Right cardiac atrium (tissue), 5 donors: ENCODE data around the gene KAZN. TPM values are rescaled to one million over a fixed set of nuclear protein-coding genes. Genes with fewer than 3 reads are reported as not detected.
A peak's percentile ranks its signal among the peaks of the same experiment; 100 is the strongest.

Source experiments
- ATAC-seq, 2 donors: fragments of 200-7000 bp; cut with Tn5 transposase; one replicate each; pipeline versions ENCODE4 v1.8.0 to v1.9.1; 2020; ENCODE audit warnings: moderate library complexity in 2 of 2, mild to moderate bottlenecking in 1 of 2
- DNase-seq, 3 donors: peaks; one replicate each; pipeline ENCODE4 v3.0.0-alpha.2; 2020
- H3K27ac ChIP-seq: one replicate; pipeline ENCODE4 v1.5.1; 2013; ENCODE audit warnings: mild to moderate bottlenecking, low read length, control low read depth, moderate library complexity
- H3K27me3 ChIP-seq: one replicate; pipeline ENCODE4 v1.6.1; 2013; ENCODE audit not compliant: control insufficient read depth, insufficient read depth
- H3K4me1 ChIP-seq: one replicate; pipeline ENCODE4 v1.6.1; 2013; ENCODE audit warnings: low read length; ENCODE audit not compliant: control insufficient read depth, insufficient read depth
- H3K4me3 ChIP-seq: one replicate; pipeline ENCODE4 v1.5.1; 2013; ENCODE audit warnings: low read length, control low read depth
- H3K9me3 ChIP-seq: one replicate; pipeline ENCODE4 v1.6.1; 2013; ENCODE audit warnings: low read length; ENCODE audit not compliant: control insufficient read depth
- WGBS: extraction: QIAGEN DNeasy Blood & Tissue Kit; methylation state at CpG from one replicate; pipeline ENCODE4 v1.1.7; 2013; 5-methylcytosine and 5-hydroxymethylcytosine counted together
- intact Hi-C, 4 donors: fragments of 100-400 bp; cut with DNase I; formaldehyde crosslinking; loops; one replicate each; pipeline versions ENCODE4 v1.11.0 to v1.14.0; 2022 to 2023
- polyA plus RNA-seq: library from polyadenylated mRNA; stranded (reverse); fragments of 200-250 nt; gene quantifications from one replicate; pipeline ENCODE4 v1.2.3, GENCODE V29; 2013
- total RNA-seq, 4 donors: library from RNA; stranded (reverse); fragmentation: NEBNext Ultra II Directional; extraction: Animal tissue kit (Norgen Biotek cat#: 25700); gene quantifications; one replicate each; pipeline ENCODE4 v1.2.1, GENCODE V29; 2021
- donor health status: healthy with polysubstance abuse.
- donor health status: DM: no; HTN: yes; CAD: no.
- donor health status: DM: no; HTN: no; CAD: no.
- donor health status: DM: no; HTN: yes; CAD: no; lungs with severe emphysema.
- donor health status: DM: yes; HTN: yes; CAD: no.

KAZN gene
- total and polyA plus RNA-seq, 5 donors = 3.7 to 14.9 (median 12.7) TPM

- H3K4me3 ChIP-seq = no peak overlapping the region
- H3K9me3 ChIP-seq = no peaks in the 10 kb centered on the region
- 92% methylated on average over 10 of the region's 10 CpGs for WGBS
- ATAC-seq (no peak), DNase-seq (no peak)
- no peaks in the 10 kb centered on the region for H3K4me1 ChIP-seq
- intact Hi-C loops = no loop called here
- no peaks in the 10 kb centered on the region for H3K27me3 ChIP-seq
- no peak overlapping the region for H3K27ac ChIP-seq
Observed at GRCh38 chr1:14715266-14715665, 116.8 kb downstream of the KAZN start.

GRCh38 chr1:14715802-14716201, 117.3 kb downstream of the KAZN start:
- Histone ChIP-seq H3K4me1 (no peaks in the 10 kb centered on the region), H3K27me3 (no peaks in the 10 kb centered on the region), H3K9me3 (no peaks in the 10 kb centered on the region), H3K27ac (no peak overlapping the region), H3K4me3 (no peak overlapping the region)
- DNase-seq = no peak
- intact Hi-C loops = no loop called here
- no peak for ATAC-seq
- WGBS = 80% methylated on average over 7 of the region's 7 CpGs

- no peaks in the 10 kb centered on the region for H3K9me3 ChIP-seq
- 82% methylated on average over 5 of the region's 5 CpGs for WGBS
- ATAC-seq = no peak
- H3K4me1 ChIP-seq = no peaks in the 10 kb centered on the region
- DNase-seq = no peak
- H3K27ac ChIP-seq = no peak overlapping the region
- intact Hi-C loops = no loop called here
- H3K4me3 ChIP-seq = no peak overlapping the region
- H3K27me3 ChIP-seq = no peaks in the 10 kb centered on the region
Observed at GRCh38 chr1:14716474-14716873, 118.0 kb downstream of the KAZN start.

- intact Hi-C loops = no loop called here
- DNase-seq (no peak), ATAC-seq (no peak)
- no peak overlapping the region for H3K27ac ChIP-seq
- H3K27me3 ChIP-seq = no peaks in the 10 kb centered on the region
- no peaks in the 10 kb centered on the region for H3K4me1 ChIP-seq
- 90% methylated on average over 7 of the region's 7 CpGs for WGBS
- H3K4me3 ChIP-seq = no peak overlapping the region
- no peaks in the 10 kb centered on the region for H3K9me3 ChIP-seq
Observed at GRCh38 chr1:14718476-14718875, 120.0 kb downstream of the KAZN start.

- Histone ChIP-seq H3K4me1 (no peaks in the 10 kb centered on the region), H3K27ac (no peak overlapping the region), H3K4me3 (no peak overlapping the region), H3K9me3 (no peaks in the 10 kb centered on the region), H3K27me3 (no peaks in the 10 kb centered on the region)
- ATAC-seq = no peak
- DNase-seq = no peak
- intact Hi-C loops = no loop called here
- WGBS = 74% methylated on average over 11 of the region's 11 CpGs
Observed at GRCh38 chr1:14723401-14723800, 124.9 kb downstream of the KAZN start.

- 81% methylated on average over 5 of the region's 5 CpGs for WGBS
- no peak overlapping the region for H3K27ac ChIP-seq
- no peaks in the 10 kb centered on the region for H3K9me3 ChIP-seq
- no peak for ATAC-seq
- no peak overlapping the region for H3K4me3 ChIP-seq
- DNase-seq = no peak
- H3K4me1 ChIP-seq = no peaks in the 10 kb centered on the region
- intact Hi-C loops = no loop called here
- H3K27me3 ChIP-seq = no peaks in the 10 kb centered on the region
Observed at GRCh38 chr1:14724246-14724645, 125.8 kb downstream of the KAZN start.

GRCh38 chr1:14724678-14725077, 126.2 kb downstream of the KAZN start:
- Histone ChIP-seq H3K27me3 (no peaks in the 10 kb centered on the region), H3K4me3 (no peak overlapping the region), H3K9me3 (no peaks in the 10 kb centered on the region), H3K27ac (no peak overlapping the region), H3K4me1 (no peaks in the 10 kb centered on the region)
- no peak for ATAC-seq
- DNase-seq = no peak
- intact Hi-C loops = no loop called here
- 77% methylated on average over 7 of the region's 7 CpGs for WGBS

GRCh38 chr1:14725238-14725637, 126.8 kb downstream of the KAZN start:
- H3K4me1 ChIP-seq = no peaks in the 10 kb centered on the region
- DNase-seq = no peak
- ATAC-seq = no peak
- H3K4me3 ChIP-seq = no peak overlapping the region
- intact Hi-C loops = no loop called here
- no peaks in the 10 kb centered on the region for H3K27me3 ChIP-seq
- no peak overlapping the region for H3K27ac ChIP-seq
- no peaks in the 10 kb centered on the region for H3K9me3 ChIP-seq
- 95% methylated on average over 1 of the region's 1 CpG for WGBS

GRCh38 chr1:14725695-14726094, 127.2 kb downstream of the KAZN start:
- 32% methylated on average over 2 of the region's 2 CpGs for WGBS
- Histone ChIP-seq H3K4me1 (no peaks in the 10 kb centered on the region), H3K9me3 (no peaks in the 10 kb centered on the region), H3K27ac (no peak overlapping the region), H3K27me3 (no peaks in the 10 kb centered on the region), H3K4me3 (no peak overlapping the region)
- intact Hi-C loops = no loop called here
- ATAC-seq (peak; percentile 51 to 54), DNase-seq (no peak)

GRCh38 chr1:14726606-14727005, 128.1 kb downstream of the KAZN start:
- WGBS = 85% methylated on average over 6 of the region's 6 CpGs
- Histone ChIP-seq H3K4me3 (no peak overlapping the region), H3K27me3 (no peaks in the 10 kb centered on the region), H3K4me1 (no peaks in the 10 kb centered on the region), H3K9me3 (no peaks in the 10 kb centered on the region), H3K27ac (no peak overlapping the region)
- DNase-seq (no peak), ATAC-seq (no peak)
- intact Hi-C loops = no loop called here

- Histone ChIP-seq H3K9me3 (no peaks in the 10 kb centered on the region), H3K4me3 (no peak overlapping the region), H3K27me3 (no peaks in the 10 kb centered on the region), H3K27ac (no peak overlapping the region), H3K4me1 (no peaks in the 10 kb centered on the region)
- 80% methylated on average over 7 of the region's 7 CpGs for WGBS
- intact Hi-C loops = no loop called here
- ATAC-seq (no peak), DNase-seq (no peak)
Observed at GRCh38 chr1:14728516-14728915, 130.0 kb downstream of the KAZN start.

GRCh38 chr1:14732728-14733047, 134.2 kb downstream of the KAZN start:
- ATAC-seq (no peak), DNase-seq (no peak)
- H3K9me3 ChIP-seq = no peaks in the 10 kb centered on the region
- 71% methylated on average over 5 of the region's 5 CpGs for WGBS
- H3K27me3 ChIP-seq = no peaks in the 10 kb centered on the region
- intact Hi-C loops = loop anchor here in 2 of 4 donors (5.0 kb wide), 2 partner anchors 620 to 625 kb away; no protein-coding TSS in a partner anchor
- H3K4me1 ChIP-seq = no peaks in the 10 kb centered on the region
- H3K27ac ChIP-seq = no peak overlapping the region
- H3K4me3 ChIP-seq = no peak overlapping the region
